GM12878 (cell line): ENCODE data around the gene KRT86. TPM values are rescaled to one million over a fixed set of nuclear protein-coding genes. Genes with fewer than 3 reads are reported as not detected.

Source experiments
- ATAC-seq: fragments of 200-7000 bp; cut with Tn5 transposase; 3 replicates; pipeline ENCODE4 v1.9.1; 2020; ENCODE audit warnings: mild to moderate bottlenecking, moderate library complexity
- BruUV-seq: library from RNA; stranded (reverse); fragments of 400-500 nt; replicated peaks from 2 replicates; lab custom pipeline; 2021; lab: Mats Ljungman, UMichigan
- CTCF ChIA-PET: fragments of 300-600 bp; sonication (Branson Sonifier 250); formaldehyde crosslinking; extraction: SDS; loops from one replicate; lab custom pipeline; 2021; ENCODE audit warnings: inconsistent platforms; lab: Yijun Ruan, JAX
- POLR2A ChIA-PET: fragments of 350-600 bp; formaldehyde crosslinking; extraction: SDS; loops from one replicate; lab custom pipeline; 2021; ENCODE audit warnings: inconsistent platforms; lab: Charles Lee
- RAD21 ChIA-PET: fragments of 300-600 bp; sonication (Branson Sonifier 250); formaldehyde crosslinking; loops from one replicate; lab custom pipeline; 2023; ENCODE audit warnings: antibody characterized with exemption; ENCODE audit not compliant: unreplicated experiment; lab: Charles Lee
- SMC1A ChIA-PET: fragments of 300-600 bp; sonication (Branson Sonifier 250); formaldehyde crosslinking; loops from one replicate; lab custom pipeline; 2023; ENCODE audit not compliant: unreplicated experiment, uncharacterized antibody; lab: Charles Lee
- DNase-seq: peaks from one replicate; pipeline ENCODE4 v3.0.0-alpha.2; 2011; ENCODE audit warnings: low read depth, low spot score
- FAIRE-seq: peaks from 3 replicates; lab custom pipeline; 2011; peaks lifted over from hg19 to GRCh38; lab: Jason Lieb, UNC
- H2AFZ ChIP-seq: 2 replicates; pipeline ENCODE4 v1.6.0; 2011; ENCODE audit warnings: low read depth, low read length, control low read depth; ENCODE audit not compliant: control insufficient read depth
- H3K27ac ChIP-seq: 2 replicates; pipeline ENCODE4 v1.5.1; 2011; ENCODE audit warnings: control low read depth; ENCODE audit not compliant: control insufficient read depth, insufficient read depth
- H3K27me3 ChIP-seq, 2 experiments: replicated peaks in 1 of 2; 2 replicates each; pipeline versions ENCODE4 v1.6.0 to v1.6.1; 2011; ENCODE audit warnings: low read length in 1 of 2; ENCODE audit not compliant: control insufficient read depth in 2 of 2, insufficient read depth in 2 of 2
- H3K36me3 ChIP-seq, 2 experiments: 2 replicates each; pipeline ENCODE4 v1.5.1; 2011; ENCODE audit warnings: low read length in 1 of 2; ENCODE audit not compliant: control insufficient read depth in 2 of 2, insufficient read depth in 2 of 2
- H3K4me1 ChIP-seq: 2 replicates; pipeline ENCODE4 v1.6.1; 2011; ENCODE audit warnings: mild to moderate bottlenecking, low read length, moderate library complexity, mixed read lengths; ENCODE audit not compliant: control insufficient read depth, insufficient read depth
- H3K4me2 ChIP-seq: 2 replicates; pipeline ENCODE4 v1.6.0; 2011; ENCODE audit warnings: control low read depth; ENCODE audit not compliant: control insufficient read depth, insufficient read depth
- H3K4me3 ChIP-seq: fragments of 200-600 bp; sonication (generic); 2 replicates; pipeline ENCODE4 v1.5.1; 2016
- H3K79me2 ChIP-seq: 2 replicates; pipeline ENCODE4 v1.6.0; 2011; ENCODE audit warnings: low read length; ENCODE audit not compliant: control insufficient read depth, insufficient read depth
- H3K9ac ChIP-seq: 2 replicates; pipeline ENCODE4 v1.8.0; 2011; ENCODE audit warnings: low read length, control low read depth, mixed read lengths; ENCODE audit not compliant: control insufficient read depth, insufficient read depth
- H3K9me3 ChIP-seq: replicated peaks from 3 replicates; pipeline ENCODE4 v1.5.1; 2011; ENCODE audit warnings: mild to moderate bottlenecking, low read length; ENCODE audit not compliant: control insufficient read depth, insufficient read depth
- H4K20me1 ChIP-seq: 2 replicates; pipeline ENCODE4 v1.6.0; 2011; ENCODE audit not compliant: control insufficient read depth, insufficient read depth
- RFX5 ChIP-seq: IDR thresholded peaks from 2 replicates; pipeline ENCODE4 v1.6.1; 2011; ENCODE audit warnings: low read depth, low read length, improper control_type of control experiment
- SIN3A ChIP-seq: IDR thresholded peaks from 2 replicates; pipeline ENCODE4 v1.6.1; 2012; ENCODE audit warnings: low read depth, low read length, improper control_type of control experiment
- YBX1 ChIP-seq: fragments of 450-650 bp; IDR thresholded peaks from 2 replicates; pipeline ENCODE4 v1.6.1; 2016; ENCODE audit warnings: antibody characterized with exemption
- ZNF274 ChIP-seq: IDR thresholded peaks from one replicate; pipeline ENCODE4 v1.8.0; 2011; ENCODE audit not compliant: insufficient read length, insufficient read depth
- WGBS: methylation state at CpG from one replicate; pipeline ENCODE4 v1.1.6; 2016; ENCODE audit warnings: low lambda C conversion rate; ENCODE audit not compliant: insufficient replicate concordance, insufficient coverage; ENCODE audit errors: missing lambda C conversion rate; 5-methylcytosine and 5-hydroxymethylcytosine counted together
- in situ Hi-C: fragments of 300-500 bp; cut with MboI; formaldehyde crosslinking; loops from 9 replicates; pipeline ENCODE4 v1.14.3; 2018; ENCODE audit warnings: mixed read lengths
- intact Hi-C: fragments of 100-400 bp; cut with micrococcal nuclease; formaldehyde crosslinking; loops from one replicate; pipeline ENCODE4 v1.14.2; 2022; ENCODE audit not compliant: unreplicated experiment
- polyA plus RNA-seq, 11 experiments: library from polyadenylated mRNA; depleted of rRNA in 4 of 11; unstranded in 6 of 11; stranded (reverse) in 5 of 11; fragments of >200 nt; fragmentation: Nextera tagmentation in 4 of 11; fragmentation: Illumina TruSeq in 1 of 11; extraction: Ambion mirVana in 4 of 11; extraction: Trizol in 1 of 11; gene quantifications; 1 replicate in 1 of 11; 2 replicates in 10 of 11; pipeline versions ENCODE4 v1.2.1 to v1.2.3, GENCODE V29; 2011 to 2016; ENCODE audit warnings: inconsistent platforms in 2 of 11, missing spikeins in 2 of 11, low read depth in 1 of 11
- total RNA-seq, 4 experiments: library from RNA; depleted of rRNA in 3 of 4; stranded (reverse); fragments of >200 nt in 3 of 4; fragmentation: Illumina TruSeq in 1 of 4; extraction: Trizol in 1 of 4; gene quantifications; 2 replicates each; pipeline versions ENCODE4 v1.2.1 to v1.2.3, GENCODE V29; 2013 to 2021
- TF ChIP-seq, protein P1 (sequence below): IDR thresholded peaks from 2 replicates; pipeline ENCODE4 v1.6.1; 2011; ENCODE audit warnings: borderline replicate concordance, low read depth, mild to moderate bottlenecking, moderate library complexity, mixed read lengths, low read length; ENCODE audit not compliant: insufficient read depth; ENCODE audit errors: extremely low read length
- TF ChIP-seq, protein P2 (sequence below): fragments of 450-650 bp; formaldehyde crosslinking; IDR thresholded peaks from 2 replicates; pipeline ENCODE4 v1.4.0; 2022; ENCODE audit warnings: mild to moderate bottlenecking, moderate library complexity
- TF ChIP-seq, protein P3 (sequence below): fragments of 450-650 bp; IDR thresholded peaks from 2 replicates; pipeline ENCODE4 v1.6.1; 2016; ENCODE audit warnings: mild to moderate bottlenecking, moderate library complexity, borderline replicate concordance

KRT86 gene
- total and polyA plus RNA-seq, 10 of the 15 experiments (the other 5 are each of a cell fraction or from before 2014, with no cell fraction given), result 0.11 to 0.54 (median 0.18) TPM; not detected in 4

DNA sequence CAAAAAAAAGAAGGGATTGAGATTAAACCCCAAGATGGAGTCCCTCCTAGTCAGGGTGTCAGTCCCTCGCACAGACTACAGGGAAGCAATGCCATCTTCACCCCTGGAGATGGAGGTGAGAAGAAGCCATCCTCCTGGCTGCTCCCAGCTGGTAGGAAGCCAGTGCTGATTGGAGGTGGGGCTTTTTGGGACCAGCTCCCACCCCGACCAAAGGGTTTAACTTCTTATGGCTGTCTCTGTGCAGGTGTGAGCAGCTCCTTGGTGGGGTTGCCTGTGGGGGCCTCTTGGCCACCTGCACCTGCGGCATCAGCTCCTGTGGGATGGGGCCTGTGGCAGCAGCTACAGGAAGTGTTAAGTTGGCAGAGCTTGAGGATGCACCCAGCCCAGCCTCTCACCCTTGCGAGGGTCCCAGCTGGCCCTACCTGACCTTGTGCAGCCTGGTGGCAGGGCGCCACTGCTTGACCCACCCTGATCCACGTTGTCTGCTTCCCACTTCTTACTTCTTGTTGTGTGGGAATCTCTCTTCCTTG is 3.8 kb upstream of the KRT86 start:
- Histone ChIP-seq H3K27ac (no peak overlapping the region), H4K20me1 (no peaks in the 10 kb centered on the region), H3K4me2 (no peak overlapping the region), H3K9ac (no peak overlapping the region), H2AFZ (no peak overlapping the region), H3K4me3 (no peak overlapping the region), H3K9me3 (no peaks in the 10 kb centered on the region), H3K27me3 (peaks cover 0 to 2% of the 10 kb centered on the region in 2 experiments; a peak in 1 of 4 replicates), H3K4me1 (no peaks in the 10 kb centered on the region), H3K79me2 (no peaks in the 10 kb centered on the region), H3K36me3 (no peaks in the 10 kb centered on the region)
- no peak for FAIRE-seq
- in situ Hi-C loops (no loop called here), intact Hi-C loops (no loop called here)
- BruUV-seq, result no TSS peak
- 18% methylated on average over 6 of the region's 6 CpGs for WGBS
- ChIA-PET CTCF (interaction anchor here (0.7 to 3.4 kb wide), 2 partner anchors 9 to 57 kb away, joined by 3 to 21 read pairs; no protein-coding TSS in a partner anchor), RAD21 (no interaction called here), SMC1A (interaction anchor here (1.2 kb wide), 1 partner anchor 45 kb away, joined by 3 read pairs; no protein-coding TSS in a partner anchor), POLR2A (no interaction called here)
- no peak for DNase-seq
- TF ChIP-seq, protein P1, sequence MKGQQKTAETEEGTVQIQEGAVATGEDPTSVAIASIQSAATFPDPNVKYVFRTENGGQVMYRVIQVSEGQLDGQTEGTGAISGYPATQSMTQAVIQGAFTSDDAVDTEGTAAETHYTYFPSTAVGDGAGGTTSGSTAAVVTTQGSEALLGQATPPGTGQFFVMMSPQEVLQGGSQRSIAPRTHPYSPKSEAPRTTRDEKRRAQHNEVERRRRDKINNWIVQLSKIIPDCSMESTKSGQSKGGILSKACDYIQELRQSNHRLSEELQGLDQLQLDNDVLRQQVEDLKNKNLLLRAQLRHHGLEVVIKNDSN, result no peak
- TF ChIP-seq, protein P2, sequence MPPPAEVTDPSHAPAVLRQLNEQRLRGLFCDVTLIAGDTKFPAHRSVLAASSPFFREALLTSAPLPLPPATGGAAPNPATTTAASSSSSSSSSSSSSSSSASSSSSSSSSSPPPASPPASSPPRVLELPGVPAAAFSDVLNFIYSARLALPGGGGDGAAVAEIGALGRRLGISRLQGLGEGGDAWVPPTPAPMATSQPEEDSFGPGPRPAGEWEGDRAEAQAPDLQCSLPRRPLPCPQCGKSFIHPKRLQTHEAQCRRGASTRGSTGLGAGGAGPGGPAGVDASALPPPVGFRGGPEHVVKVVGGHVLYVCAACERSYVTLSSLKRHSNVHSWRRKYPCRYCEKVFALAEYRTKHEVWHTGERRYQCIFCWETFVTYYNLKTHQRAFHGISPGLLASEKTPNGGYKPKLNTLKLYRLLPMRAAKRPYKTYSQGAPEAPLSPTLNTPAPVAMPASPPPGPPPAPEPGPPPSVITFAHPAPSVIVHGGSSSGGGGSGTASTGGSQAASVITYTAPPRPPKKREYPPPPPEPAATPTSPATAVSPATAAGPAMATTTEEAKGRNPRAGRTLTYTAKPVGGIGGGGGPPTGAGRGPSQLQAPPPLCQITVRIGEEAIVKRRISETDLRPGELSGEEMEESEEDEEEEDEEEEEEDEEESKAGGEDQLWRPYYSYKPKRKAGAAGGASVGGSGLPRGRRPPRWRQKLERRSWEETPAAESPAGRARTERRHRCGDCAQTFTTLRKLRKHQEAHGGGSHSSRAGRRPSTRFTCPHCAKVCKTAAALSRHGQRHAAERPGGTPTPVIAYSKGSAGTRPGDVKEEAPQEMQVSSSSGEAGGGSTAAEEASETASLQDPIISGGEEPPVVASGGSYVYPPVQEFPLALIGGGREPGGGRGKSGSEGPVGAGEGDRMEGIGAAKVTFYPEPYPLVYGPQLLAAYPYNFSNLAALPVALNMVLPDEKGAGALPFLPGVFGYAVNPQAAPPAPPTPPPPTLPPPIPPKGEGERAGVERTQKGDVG (CRISPR knock-in tag), result no peak
- TF ChIP-seq RFX5 (no peak), ZNF274 (no peak), SIN3A (no peak), YBX1 (no peak)
- TF ChIP-seq, protein P3, sequence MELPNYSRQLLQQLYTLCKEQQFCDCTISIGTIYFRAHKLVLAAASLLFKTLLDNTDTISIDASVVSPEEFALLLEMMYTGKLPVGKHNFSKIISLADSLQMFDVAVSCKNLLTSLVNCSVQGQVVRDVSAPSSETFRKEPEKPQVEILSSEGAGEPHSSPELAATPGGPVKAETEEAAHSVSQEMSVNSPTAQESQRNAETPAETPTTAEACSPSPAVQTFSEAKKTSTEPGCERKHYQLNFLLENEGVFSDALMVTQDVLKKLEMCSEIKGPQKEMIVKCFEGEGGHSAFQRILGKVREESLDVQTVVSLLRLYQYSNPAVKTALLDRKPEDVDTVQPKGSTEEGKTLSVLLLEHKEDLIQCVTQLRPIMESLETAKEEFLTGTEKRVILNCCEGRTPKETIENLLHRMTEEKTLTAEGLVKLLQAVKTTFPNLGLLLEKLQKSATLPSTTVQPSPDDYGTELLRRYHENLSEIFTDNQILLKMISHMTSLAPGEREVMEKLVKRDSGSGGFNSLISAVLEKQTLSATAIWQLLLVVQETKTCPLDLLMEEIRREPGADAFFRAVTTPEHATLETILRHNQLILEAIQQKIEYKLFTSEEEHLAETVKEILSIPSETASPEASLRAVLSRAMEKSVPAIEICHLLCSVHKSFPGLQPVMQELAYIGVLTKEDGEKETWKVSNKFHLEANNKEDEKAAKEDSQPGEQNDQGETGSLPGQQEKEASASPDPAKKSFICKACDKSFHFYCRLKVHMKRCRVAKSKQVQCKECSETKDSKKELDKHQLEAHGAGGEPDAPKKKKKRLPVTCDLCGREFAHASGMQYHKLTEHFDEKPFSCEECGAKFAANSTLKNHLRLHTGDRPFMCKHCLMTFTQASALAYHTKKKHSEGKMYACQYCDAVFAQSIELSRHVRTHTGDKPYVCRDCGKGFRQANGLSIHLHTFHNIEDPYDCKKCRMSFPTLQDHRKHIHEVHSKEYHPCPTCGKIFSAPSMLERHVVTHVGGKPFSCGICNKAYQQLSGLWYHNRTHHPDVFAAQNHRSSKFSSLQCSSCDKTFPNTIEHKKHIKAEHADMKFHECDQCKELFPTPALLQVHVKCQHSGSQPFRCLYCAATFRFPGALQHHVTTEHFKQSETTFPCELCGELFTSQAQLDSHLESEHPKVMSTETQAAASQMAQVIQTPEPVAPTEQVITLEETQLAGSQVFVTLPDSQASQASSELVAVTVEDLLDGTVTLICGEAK, result no peak
- no peak for ATAC-seq
